Body of pancreas (tissue), 4 donors: ENCODE measurements around the gene MED17. TPM values are rescaled to one million over a fixed set of nuclear protein-coding genes. Genes with fewer than 3 reads are reported as not detected.

Source experiments
- ATAC-seq: fragments of 150-250 bp; one replicate; pipeline ENCODE4 v1.9.1; 2016
- DNase-seq, 4 donors: peaks; one replicate each; pipeline ENCODE4 v3.0.0-alpha.2; 2019
- H3K27ac ChIP-seq, 4 donors: fragments of 200-600 bp; sonication (generic); 1 replicate in 3 of 4; 2 replicates in 1 of 4; pipeline versions ENCODE4 v1.5.1 to v1.6.1; 2016 to 2019; ENCODE audit warnings: mild to moderate bottlenecking in 1 of 4, mixed read lengths in 1 of 4, moderate library complexity in 1 of 4
- H3K27me3 ChIP-seq, 2 donors: fragments of 200-600 bp; sonication (generic); one replicate each; pipeline ENCODE4 v1.6.0; 2016; ENCODE audit warnings: mild to moderate bottlenecking in 1 of 2
- H3K36me3 ChIP-seq, 2 donors: fragments of 200-600 bp; sonication (generic); replicated peaks in 1 of 2; 2 replicates each; pipeline ENCODE4 v1.5.1; 2016; ENCODE audit warnings: low read depth in 2 of 2; ENCODE audit not compliant: insufficient read depth in 1 of 2
- H3K4me1 ChIP-seq: fragments of 200-600 bp; sonication (generic); one replicate; pipeline ENCODE4 v1.6.0; 2016
- H3K4me3 ChIP-seq, 2 donors: fragments of 200-600 bp; sonication (generic); 1 replicate in 1 of 2; 2 replicates in 1 of 2; pipeline ENCODE4 v1.5.1; 2016 to 2019
- H3K9me3 ChIP-seq, 3 donors: fragments of 200-600 bp; sonication (generic); 1 replicate in 2 of 3; 2 replicates in 1 of 3; pipeline ENCODE4 v1.5.1; 2016
- CTCF ChIP-seq, 7 experiments: fragments of 450-650 bp in 4 of 7; fragments of 200-600 bp in 3 of 7; sonication (generic) in 3 of 7; IDR thresholded peaks; one replicate each; pipeline ENCODE4 v1.5.1; 2016 to 2019; ENCODE audit warnings: antibody characterized with exemption in 7 of 7
- POLR2A ChIP-seq, 3 donors: fragments of 450-650 bp; IDR thresholded peaks; one replicate each; pipeline ENCODE4 v1.6.1; 2016; ENCODE audit warnings: antibody characterized with exemption in 3 of 3, mild to moderate bottlenecking in 2 of 3
- WGBS, 2 donors: methylation state at CpG; one replicate each; pipeline ENCODE4 v1.1.5; 2017; 5-methylcytosine and 5-hydroxymethylcytosine counted together
- intact Hi-C: fragments of 100-400 bp; cut with DNase I; formaldehyde crosslinking; loops from one replicate; pipeline ENCODE4 v1.15.1; 2023
- total RNA-seq, 2 donors: library from RNA; depleted of rRNA; stranded (reverse); fragments of >200 nt; gene quantifications; one replicate each; pipeline ENCODE4 v1.1.0, GENCODE V29; 2016

Gene MED17
- total RNA-seq, 2 donors from 2014 or later, result 18.9 to 22.4 TPM

- H3K4me3 ChIP-seq, result no peak overlapping the region
- H3K4me1 ChIP-seq, result no peaks in the 10 kb centered on the region
- H3K27me3 ChIP-seq, result no peaks in the 10 kb centered on the region
- H3K27ac ChIP-seq, result no peak overlapping the region
- no peak for TF ChIP-seq POLR2A (IDR thresholded peaks at IDR 0.05)
- TF ChIP-seq CTCF (IDR thresholded peaks at IDR 0.05), result no peak
- H3K36me3 ChIP-seq, result peaks cover 0 to 23% of the 10 kb centered on the region in 2 donors
- DNase-seq (no peak), ATAC-seq (no peak)
- WGBS, 2 donors, result 89 to 98% methylated on average over 2 of the region's 2 CpGs
- H3K9me3 ChIP-seq, result no peaks in the 10 kb centered on the region
- intact Hi-C loops, result no loop called here
These were observed 20.8 kb downstream of the MED17 start for GRCh38 chr11:93804879-93805278.

DNA sequence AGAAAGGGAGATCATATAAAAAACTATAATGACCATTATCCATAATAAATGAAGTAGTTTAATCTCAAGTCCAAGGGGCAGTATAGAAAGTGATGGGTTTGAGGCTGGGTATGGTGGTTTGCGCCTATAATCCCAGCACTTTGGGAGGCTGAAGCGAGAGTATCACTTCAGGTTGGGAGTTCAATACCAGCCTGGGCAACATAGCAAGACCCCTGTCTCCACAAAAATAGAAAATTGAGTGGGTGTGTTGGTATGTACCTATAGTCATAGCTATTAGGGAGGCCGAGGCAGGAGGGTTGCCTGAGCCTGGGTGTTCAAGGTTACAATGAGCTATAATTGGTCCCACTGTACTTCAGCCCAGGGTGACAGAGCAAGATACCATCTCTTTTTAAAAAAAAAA is 23.9 kb downstream of the MED17 start:
- Histone ChIP-seq H3K36me3 (peaks cover 6 to 31% of the 10 kb centered on the region in 2 donors), H3K4me1 (no peaks in the 10 kb centered on the region)

DNA sequence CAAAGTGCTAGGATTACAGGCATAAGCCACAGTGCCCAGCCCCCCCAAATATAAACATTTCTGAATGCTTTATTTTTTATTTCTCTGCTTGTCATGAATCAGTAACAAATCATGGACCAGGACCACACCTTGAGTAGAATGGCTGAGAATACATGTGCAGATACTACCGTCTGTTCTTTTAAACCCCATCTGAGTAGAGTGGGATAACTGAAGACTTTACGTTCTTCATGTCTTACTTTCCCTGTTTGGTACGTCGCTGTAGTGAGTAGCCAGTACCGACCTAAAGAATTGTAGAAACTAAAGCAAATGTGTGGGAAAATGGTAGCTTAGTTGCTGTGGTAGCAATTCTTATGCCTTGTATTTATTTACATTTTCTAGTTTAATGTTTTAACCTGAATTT is 29.9 kb downstream of the MED17 start:
- Histone ChIP-seq H3K4me3 (no peak overlapping the region), H3K9me3 (no peaks in the 10 kb centered on the region), H3K36me3 (peaks cover 6 to 19% of the 10 kb centered on the region in 2 donors), H3K27me3 (no peaks in the 10 kb centered on the region), H3K4me1 (peaks cover 10% of the 10 kb centered on the region), H3K27ac (no peak overlapping the region)
- TF ChIP-seq CTCF (IDR thresholded peaks at IDR 0.05), result no peak
- TF ChIP-seq POLR2A (IDR thresholded peaks at IDR 0.05), result no peak
- DNase-seq, result no peak
- 97 to 98% methylated on average over 5 of the region's 5 CpGs for WGBS, 2 donors
- intact Hi-C loops, result no loop called here
- no peak for ATAC-seq

More for the DNA sequence above, 23.9 kb downstream of the MED17 start:
- Histone ChIP-seq H3K27ac (no peak overlapping the region), H3K27me3 (no peaks in the 10 kb centered on the region), H3K4me3 (no peak overlapping the region), H3K9me3 (no peaks in the 10 kb centered on the region)
- ATAC-seq, result no peak
- no peak for TF ChIP-seq CTCF (IDR thresholded peaks at IDR 0.05)
- no peak for TF ChIP-seq POLR2A (IDR thresholded peaks at IDR 0.05)
- 96 to 100% methylated on average over 3 of the region's 3 CpGs for WGBS, 2 donors
- intact Hi-C loops, result no loop called here
- no peak for DNase-seq

DNA sequence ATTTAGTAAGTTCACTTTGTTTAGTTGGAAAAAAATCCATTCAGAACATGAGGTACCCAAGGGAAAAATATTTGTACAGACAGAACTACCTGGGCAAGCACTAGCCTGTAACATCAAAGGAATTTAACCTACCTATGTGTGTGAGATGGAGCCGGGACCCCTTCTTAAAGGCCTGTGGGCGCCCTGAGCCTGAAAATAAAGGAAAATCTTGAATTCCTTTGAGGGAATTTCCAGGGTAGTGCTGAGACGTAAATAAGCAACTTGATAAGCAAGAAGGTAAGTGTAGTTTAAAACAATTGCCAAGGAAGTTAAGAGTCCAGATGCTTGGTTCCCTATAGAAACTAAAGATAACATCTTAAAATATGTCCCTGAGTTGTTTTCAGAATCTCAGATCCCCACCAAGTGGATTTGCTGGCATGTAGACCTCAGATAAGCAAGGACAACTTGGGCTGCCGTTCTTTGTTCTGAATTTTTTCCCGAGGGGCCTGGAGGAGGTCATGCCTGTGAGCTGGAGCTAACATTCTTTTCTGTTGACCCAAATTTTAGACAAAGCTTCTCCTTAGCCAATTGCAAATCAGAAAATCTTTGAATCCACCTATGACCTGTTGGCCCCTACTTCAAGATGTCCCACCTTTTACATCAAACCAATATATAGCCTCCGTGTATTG is 31.0 kb downstream of the MED17 start:
- no peak for TF ChIP-seq CTCF (IDR thresholded peaks at IDR 0.05)
- no peak for TF ChIP-seq POLR2A (IDR thresholded peaks at IDR 0.05)
- Histone ChIP-seq H3K4me3 (no peak overlapping the region), H3K36me3 (peaks cover 6 to 11% of the 10 kb centered on the region in 2 donors), H3K9me3 (no peaks in the 10 kb centered on the region), H3K27me3 (no peaks in the 10 kb centered on the region), H3K4me1 (peaks cover 10% of the 10 kb centered on the region), H3K27ac (no peak overlapping the region)
- DNase-seq, result no peak
- intact Hi-C loops, result no loop called here
- 68 to 73% methylated on average over 6 of the region's 6 CpGs for WGBS, 2 donors
- ATAC-seq, result no peak
